GM18511 (cell line): ENCODE measurements around the gene SLC50A1.

ENCODE experiments used
- ATAC-seq: cut with Tn5 transposase; IDR thresholded peaks from one replicate; pipeline ENCODE4 v1.9.1; 2021; ENCODE audit warnings: mild to moderate bottlenecking, moderate library complexity; ENCODE audit not compliant: unreplicated experiment

Gene SLC50A1

DNA sequence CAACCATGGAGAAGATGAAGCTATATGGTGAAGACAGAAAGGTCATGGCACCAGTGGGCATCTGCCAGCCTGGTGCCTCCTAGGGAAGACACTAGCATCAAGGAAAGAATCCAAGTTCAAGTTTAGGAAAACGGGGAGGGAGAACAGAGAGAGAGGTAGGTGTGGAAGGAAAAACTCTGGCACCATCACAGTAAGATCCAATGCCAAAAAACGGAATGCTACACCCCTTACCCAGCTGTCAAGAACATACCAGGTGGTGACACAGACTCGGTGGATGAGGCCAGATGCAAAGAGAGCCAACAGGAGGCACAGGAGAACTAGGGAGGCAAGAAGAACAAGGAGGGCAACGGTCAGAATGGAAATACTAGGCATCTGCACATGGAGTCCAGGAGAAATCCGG, 33.9 kb downstream of the SLC50A1 start:
- no peak for ATAC-seq

DNA sequence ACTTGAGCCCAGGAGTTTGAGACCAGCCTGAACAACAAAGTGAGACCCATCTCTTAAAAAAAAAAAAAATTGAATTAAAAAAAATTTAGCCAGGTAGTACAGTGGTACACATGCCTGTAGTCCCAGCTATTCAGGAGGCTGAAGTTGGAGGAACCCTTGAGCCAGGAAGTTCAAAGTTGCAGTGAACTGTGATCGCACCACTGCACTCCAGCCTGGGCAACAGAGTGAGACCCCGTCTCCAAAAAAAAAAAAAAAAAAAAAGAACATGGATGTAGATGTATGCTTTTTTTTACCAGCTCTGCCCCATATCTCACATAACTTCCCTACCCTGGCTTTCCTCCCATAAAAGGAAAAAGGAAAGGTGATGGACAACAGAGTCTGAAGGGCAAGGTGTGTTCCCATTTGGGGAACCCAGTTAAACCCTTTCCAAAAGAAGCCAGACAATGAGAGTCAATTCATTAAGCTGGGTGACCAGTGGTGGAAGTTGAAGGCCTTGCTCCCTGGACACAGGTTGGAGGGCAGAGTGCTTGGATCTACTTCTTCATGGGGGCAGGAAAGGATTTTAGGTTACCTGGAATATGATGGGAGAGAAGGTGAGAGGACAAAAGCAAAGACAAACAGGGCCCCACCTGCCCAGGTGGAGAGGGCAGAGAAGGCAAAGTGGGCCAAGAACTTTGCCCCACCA, 34.6 kb downstream of the SLC50A1 start:
- ATAC-seq, result no peak

DNA sequence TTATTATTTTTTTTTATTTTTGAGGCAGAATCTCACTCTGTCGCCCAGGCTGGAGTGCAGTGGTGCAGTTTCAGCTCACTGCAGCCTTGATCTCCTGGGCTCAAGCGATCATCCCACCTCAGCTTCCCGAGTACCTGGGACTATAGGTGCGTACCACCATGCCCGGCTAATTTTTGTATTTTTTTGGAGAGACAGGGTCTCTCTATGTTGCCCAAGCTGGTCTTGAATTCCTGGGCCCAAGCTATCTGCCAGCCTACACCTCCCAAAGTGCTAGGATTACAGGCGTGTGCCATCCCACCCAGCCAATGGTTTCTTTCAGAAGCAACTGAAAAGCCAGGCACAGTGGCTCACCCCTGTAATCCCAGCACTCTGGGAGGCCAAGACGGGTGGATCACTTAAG, 35.2 kb downstream of the SLC50A1 start:
- ATAC-seq, result no peak

DNA sequence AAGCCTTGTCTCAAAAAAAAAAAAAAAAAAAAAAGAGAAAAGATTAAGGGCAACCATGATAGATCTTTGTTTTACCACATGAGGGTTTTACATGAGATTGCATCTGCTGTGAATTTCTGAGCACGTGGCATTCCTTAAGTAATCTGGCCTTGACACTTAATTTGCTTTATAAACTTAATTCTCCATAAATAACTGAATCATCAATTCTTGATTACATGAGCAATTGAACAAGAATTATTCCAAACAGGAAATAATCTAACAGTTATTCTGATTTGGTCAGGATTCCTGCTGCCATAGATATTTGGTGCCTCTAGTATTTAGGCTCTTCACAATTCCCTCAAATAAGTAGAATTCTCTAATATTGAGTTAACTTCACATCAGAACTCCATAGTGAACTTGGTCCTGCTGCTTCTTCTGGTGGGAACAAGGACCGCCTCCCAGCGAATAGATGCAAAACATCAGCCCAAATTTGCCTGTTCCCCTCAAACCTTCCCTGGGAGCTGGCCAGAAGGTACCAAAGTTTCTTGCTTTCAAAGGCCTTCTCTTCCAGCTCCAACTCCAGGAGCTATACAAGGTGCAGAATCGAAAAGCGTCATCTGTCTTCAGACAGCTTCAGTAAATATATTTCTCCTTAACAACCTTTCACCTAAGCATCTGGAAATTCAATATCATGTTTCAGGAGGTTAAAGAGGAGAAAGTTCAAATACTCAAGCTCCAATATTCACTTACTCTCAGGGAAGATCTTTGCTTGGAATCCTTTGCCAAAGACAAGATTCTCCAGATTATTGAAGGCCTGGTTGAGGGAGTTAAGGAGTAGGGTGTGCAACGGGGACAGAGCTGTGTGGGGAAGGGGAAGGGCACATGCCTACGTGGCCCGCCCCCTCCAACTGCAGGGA, 36.4 kb downstream of the SLC50A1 start:
- ATAC-seq, result peak; percentile 24

DNA sequence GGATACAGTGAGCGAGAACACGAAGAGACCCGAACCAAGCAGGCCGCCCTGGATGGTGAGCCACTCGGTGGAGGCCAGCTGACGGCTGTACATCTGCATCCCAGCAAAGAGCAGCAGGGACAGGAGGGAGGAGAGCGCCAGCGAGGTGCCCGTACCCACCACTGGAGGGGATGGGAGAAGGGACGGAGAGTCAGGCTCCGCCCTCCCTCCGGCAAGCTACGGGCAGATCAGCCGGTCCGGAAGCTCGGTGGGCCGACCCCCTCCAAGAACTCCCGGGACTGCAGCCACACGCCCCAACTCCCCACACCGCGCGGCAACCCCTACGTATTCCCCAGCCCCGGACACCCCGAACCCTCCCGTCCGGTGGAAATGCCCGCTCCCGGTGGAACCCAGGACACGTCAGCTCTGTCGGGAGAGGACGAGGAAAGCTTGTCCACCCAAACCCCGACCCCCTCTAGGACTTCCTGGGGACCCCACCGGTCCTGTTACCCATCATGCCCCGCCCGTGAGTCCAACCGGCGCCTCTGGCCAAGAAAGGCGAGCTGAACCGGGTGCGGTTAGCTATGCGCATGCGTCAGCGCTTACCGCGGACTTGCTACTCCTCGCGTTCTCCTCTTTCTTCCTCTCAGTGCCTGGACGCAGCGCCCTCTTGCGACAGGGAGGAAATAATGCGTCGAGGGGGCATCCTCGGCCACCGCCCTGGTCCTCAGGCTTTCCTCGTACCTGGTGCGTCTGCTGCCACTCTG, 37.3 kb downstream of the SLC50A1 start, which contains the start of gene KRTCAP2:
Gene KRTCAP2, minus strand, starts transcription at position 573 of the 746 bp plus-strand sequence. Its CDS starts 80 bp downstream, at position 493.
- peak; percentile 78 for ATAC-seq

DNA sequence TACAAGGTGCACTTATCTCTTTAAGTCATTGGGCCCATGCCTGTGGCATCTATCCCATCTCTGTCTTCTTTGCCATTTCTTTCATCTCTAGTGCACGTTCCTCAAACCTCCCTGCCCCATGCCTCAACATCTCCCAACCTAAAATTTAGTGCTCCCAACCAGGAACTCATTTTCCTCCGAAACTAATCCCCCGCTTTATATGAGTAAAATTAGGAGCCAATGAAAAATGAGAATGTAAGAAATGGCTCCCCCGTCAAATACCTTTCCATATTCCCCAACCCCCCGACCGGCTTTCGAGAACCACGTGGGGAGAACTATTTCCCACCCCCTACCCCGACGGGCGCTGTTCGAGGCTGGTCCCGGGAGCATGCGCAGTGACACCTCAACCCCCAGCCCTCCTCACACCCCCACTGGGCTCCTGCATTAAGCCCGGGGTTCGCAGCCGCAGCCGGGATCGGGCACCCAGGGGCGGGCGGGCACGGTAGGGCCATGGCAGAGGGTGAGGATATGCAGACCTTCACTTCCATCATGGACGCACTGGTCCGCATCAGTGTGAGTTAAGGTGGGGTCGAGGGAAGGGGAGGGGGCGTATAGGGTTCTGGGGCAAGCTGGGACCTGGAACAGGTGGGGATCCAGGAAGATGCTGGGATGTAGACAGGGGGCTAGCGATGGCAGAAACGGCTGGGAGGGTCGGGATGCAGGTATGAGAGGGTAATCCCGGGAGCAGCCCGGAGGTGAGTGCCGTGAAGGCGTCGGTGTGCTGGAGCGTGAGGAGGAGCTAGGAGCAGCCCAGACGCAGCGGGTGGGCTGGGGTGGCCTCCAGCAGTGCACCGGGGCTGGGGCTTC, 38.0 kb downstream of the SLC50A1 start, which contains the start of gene TRIM46:
Gene TRIM46, plus strand, starts transcription at position 372 of the 846 bp plus-strand sequence. Its CDS starts 118 bp downstream, at position 490.
- ATAC-seq, result no peak

DNA sequence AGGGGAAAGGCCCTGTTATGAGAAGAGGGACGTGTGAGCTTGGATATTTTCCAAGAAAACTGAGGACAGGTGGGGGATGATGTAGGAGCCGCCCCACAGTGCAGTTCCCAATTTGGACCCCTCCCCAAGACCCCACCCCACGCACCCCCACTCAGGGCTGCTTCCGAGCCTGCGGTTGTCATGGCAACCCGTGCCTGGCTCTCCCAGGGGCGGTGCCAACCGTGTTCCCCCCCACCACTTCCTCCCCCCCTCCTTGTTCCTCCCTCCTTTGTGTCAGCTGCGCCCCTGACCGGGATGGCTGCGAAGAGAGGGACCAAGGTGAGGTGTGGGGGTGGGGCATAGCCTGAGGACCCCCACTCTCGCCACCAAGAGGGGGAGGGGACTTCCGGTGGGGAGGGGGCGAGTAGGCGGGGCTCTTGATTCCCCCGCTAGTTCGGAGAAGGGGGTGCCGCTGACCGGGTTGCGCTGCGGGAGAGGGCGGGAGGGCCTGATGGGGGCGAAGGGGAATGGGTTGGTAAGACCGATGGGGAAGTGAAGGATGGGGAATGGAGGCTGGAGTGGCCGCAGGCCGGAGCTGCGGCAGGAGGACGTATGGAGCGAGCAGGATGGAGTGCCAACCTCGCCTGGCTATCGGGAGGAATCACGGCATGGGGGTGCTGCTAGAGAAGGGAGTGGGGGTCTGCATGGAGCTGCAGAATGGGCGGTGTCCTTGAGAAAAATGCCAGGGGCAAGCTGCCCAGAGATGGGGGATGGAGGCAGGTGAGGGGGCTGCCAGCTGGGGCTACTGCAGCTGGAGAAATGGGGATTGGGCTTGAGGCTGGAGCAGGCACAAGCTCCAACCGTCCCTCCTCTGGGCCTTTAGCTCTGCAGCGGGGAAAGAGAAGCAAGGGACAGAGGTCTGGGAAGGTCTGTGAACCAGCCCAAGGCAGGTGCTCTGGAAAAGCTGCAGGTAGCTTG, 39.0 kb downstream of the SLC50A1 start:
- no peak for ATAC-seq

DNA sequence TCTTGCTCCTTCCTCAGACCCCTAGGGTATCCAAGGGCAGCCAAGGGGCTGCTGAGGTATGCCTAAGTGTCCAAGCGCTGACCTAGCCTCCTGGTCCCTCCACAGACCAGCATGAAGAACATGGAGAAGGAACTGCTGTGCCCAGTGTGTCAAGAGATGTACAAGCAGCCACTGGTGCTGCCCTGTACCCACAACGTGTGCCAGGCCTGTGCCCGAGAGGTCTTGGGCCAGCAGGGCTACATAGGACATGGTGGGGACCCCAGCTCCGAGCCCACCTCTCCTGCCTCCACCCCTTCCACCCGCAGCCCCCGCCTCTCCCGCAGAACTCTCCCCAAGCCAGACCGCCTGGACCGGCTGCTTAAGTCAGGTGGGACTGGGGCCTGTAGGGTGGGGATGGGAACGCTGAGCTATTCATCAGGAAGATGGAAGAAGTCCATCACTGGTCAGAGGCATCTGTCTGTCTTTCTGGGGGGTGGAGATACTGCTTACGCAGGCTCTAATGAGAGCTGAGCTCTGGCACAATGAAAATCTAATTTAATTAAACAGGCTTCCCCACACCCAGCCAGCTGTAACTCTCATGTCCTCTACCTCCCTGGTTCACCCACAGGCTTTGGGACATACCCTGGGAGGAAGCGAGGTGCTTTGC, 39.8 kb downstream of the SLC50A1 start:
- no peak for ATAC-seq

DNA sequence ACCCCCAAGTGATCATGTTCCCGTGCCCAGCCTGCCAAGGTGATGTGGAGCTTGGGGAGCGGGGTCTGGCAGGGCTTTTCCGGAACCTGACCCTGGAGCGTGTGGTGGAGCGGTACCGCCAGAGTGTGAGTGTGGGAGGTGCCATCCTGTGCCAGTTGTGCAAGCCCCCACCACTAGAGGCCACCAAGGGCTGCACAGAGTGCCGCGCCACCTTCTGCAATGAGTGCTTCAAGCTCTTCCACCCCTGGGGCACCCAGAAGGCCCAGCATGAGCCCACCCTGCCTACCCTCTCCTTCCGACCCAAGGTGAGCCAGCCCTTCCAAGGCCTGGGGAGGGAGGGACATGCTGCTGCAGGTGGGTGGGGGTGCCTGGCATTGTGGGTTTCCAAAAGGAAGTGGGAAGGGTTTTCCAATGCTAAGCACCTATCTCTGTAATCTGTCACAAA, 40.3 kb downstream of the SLC50A1 start:
- no peak for ATAC-seq

DNA sequence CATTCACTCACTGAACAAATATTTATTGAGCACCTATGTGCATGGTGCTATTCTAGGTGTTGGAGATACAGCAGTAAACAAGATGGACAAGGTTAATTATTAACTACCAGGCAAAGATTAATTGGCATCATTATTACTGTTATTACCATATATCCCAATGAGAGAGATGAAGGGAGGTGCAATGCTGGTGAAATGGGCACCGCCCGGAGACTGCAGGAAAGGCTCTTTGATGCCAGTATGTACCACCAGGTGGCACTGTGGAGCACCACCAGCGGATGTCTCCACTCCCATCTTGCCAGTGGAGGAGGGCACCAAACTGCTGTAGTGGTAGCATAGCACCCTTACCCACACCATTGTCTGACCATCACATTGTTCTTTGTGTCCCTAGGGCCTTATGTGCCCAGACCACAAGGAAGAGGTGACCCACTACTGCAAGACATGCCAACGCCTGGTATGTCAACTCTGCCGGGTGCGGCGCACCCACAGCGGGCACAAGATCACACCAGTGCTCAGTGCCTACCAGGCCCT, 41.0 kb downstream of the SLC50A1 start:
- ATAC-seq, result no peak

DNA sequence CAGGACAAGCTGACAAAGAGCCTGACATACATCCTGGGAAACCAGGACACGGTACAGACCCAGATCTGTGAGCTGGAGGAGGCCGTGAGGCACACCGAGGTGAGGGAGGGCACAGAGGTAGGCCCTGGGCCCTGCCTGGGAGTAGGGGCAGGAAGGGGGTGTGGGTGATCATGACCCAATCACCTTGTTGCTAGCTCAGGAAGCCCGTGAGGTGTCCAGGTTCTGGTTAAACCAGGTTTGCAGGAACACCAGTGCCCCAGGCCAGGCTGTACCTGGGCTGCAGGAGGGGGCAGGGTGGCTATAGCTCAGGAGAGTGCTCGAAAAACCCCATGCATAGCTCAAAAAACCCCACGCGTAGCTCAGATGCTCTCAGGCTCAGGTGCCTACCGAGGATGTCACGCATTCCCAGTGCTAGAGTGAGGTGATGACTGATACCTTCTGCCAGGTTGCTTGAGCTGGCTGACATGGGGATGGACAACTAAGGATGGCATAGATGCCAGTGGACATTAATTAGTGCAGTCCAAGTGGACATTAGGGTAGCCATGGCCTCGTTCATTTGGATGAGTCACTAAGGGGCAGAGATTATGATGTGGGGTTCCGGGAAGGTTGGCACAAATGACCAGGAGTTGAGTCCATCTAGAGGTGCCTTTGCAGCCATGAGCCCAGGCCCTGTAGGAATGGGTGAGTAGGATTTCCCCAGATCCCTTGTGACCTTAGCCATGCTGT, 41.7 kb downstream of the SLC50A1 start:
- ATAC-seq, result no peak

DNA sequence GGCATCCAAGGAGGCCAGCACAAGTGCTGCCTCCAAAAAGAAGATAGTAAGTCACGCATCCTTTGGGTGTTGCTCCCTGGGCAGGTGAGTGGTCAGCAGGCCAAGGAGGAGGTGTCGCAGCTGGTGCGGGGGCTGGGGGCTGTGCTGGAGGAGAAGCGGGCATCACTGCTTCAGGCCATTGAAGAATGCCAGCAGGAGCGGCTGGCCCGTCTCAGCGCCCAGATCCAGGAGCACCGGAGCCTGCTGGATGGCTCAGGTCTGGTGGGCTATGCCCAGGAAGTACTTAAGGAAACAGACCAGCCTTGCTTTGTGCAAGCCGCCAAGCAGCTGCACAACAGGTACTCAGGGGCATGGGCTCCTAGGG, 42.2 kb downstream of the SLC50A1 start:
- no peak for ATAC-seq

DNA sequence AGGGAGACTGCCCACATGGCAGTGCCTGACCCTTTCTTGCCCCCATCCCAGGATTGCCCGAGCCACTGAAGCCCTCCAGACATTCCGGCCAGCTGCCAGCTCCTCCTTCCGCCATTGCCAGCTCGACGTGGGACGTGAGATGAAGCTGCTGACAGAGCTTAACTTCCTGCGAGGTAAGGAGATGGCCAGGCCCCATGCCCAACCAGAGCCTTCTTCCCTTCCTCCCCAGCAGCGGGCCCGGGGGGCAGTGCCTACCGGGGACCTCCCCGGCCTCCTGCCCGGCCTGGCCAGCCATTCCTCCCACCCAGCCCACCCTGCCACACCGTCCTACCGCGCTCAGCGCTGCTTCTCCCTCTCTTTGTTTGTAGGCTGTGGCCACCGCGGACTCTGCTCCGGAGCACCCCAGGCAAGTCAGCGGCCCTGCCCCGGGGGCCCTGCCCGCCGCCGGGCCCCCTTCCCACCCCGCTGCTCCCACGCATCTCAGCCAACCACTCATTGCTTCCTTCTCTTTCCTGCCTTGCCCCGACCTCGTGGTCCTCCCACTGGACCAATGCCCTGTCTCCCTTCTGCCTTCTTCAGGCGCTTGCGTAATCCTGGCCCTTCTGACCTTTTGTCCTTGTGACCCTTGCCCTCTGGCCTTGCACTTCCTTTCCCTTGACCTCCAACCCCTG, 42.9 kb downstream of the SLC50A1 start:
- no peak for ATAC-seq

DNA sequence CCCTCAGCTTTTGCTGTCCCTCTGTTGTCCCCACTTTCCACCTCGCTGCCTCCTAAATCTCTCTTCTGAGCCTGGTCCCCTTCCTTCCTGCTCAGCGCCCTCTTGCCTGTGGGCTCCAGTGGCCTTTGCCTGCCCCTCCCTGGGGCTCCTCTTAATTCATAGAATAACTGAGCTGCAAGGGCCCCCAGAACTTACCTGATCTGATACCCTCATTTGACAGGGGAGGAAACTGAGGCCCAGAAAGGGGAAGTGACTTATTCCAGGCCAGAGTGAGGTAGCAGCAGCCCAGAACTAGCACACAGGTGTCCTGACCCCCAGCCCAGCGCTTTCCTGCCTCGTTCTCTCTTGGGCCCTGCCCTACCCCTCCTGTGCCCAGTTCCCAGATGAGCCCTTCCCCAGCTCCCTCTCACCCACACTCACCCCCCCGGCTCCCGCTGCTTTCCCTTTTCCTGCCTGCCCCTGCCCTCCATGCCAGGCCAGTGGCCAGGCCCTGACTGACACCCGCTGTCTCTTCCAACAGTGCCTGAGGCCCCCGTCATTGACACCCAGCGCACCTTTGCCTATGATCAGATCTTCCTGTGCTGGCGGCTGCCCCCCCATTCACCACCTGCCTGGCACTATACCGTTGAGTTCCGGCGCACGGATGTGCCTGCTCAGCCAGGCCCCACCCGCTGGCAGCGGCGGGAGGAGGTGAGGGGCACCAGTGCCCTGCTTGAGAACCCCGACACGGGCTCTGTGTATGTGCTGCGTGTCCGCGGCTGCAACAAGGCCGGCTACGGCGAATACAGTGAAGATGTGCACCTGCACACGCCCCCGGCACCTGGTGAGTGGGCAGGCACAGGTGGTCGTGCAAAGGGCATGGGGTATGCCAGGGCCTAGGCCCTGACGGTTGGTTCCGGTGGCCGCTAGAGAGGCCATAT, 43.7 kb downstream of the SLC50A1 start:
- no peak for ATAC-seq

DNA sequence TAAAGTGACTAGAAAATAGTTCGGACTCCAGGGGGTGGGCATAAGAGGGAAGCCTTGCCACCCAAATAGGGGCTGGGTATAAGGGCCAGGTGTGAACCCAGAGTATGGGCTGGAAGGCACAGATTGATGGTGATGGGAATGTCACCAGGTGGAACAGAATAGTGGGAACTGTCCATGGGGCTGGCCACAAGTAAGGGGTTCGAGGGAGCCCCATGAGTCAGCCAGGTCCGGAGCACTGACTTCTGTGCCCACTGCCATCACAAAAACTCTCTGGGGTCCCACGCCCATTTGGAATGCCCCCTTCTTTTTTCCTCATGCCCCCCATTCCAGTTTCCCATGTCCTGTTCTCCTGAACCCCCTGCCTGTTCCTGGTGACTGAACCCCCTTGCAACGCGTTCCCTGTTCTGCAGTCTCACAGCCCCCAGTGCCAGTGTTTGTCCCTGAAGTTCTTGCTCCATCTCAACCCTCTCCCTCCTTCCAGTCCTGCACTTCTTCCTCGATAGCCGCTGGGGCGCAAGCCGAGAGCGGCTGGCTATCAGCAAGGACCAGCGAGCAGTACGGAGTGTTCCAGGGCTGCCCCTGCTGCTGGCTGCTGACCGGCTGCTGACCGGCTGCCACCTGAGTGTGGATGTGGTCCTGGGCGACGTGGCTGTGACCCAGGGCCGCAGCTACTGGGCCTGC, 45.9 kb downstream of the SLC50A1 start:
- no peak for ATAC-seq
